Muscle of arm (tissue), 12 donors: Measurements from ENCODE around the gene KRTAP5-6. TPM values are rescaled to one million over a fixed set of nuclear protein-coding genes. Genes with fewer than 3 reads are reported as not detected.

Experiments used
- DNase-seq: peaks from one replicate; pipeline ENCODE4 v3.0.0-alpha.2; 2013
- polyA plus RNA-seq, 12 donors: library from polyadenylated mRNA; unstranded; fragments of 120-200 nt; gene quantifications; one replicate each; pipeline ENCODE4 v1.2.1, GENCODE V29; 2013; ENCODE audit not compliant: insufficient read length in 12 of 12

KRTAP5-6 gene
- polyA plus RNA-seq, 12 donors: 0.36 to 0.82 (median 0.46) TPM; not detected in 6

- no peak for DNase-seq
Observed at GRCh38 chr11:1732418-1733008, 35.5 kb downstream of the KRTAP5-6 start.

GRCh38 chr11:1733009-1733715 is 36.2 kb downstream of the KRTAP5-6 start:
- DNase-seq: no peak

- DNase-seq: no peak
Observed at GRCh38 chr11:1733716-1734640, 37.0 kb downstream of the KRTAP5-6 start.

GRCh38 chr11:1734641-1735081 is 37.7 kb downstream of the KRTAP5-6 start:
- no peak for DNase-seq

GRCh38 chr11:1735271-1735670 is 38.3 kb downstream of the KRTAP5-6 start:
- no peak for DNase-seq

- DNase-seq: no peak
Observed at GRCh38 chr11:1736447-1736992, 39.5 kb downstream of the KRTAP5-6 start.

- DNase-seq: no peak
Observed at GRCh38 chr11:1737080-1737757, 40.2 kb downstream of the KRTAP5-6 start.

- DNase-seq: no peak
Observed at GRCh38 chr11:1738380-1738779, 41.4 kb downstream of the KRTAP5-6 start.

- DNase-seq: no peak
Observed at GRCh38 chr11:1739576-1739975, 42.6 kb downstream of the KRTAP5-6 start.

- DNase-seq: no peak
Observed at GRCh38 chr11:1740786-1741530, 44.0 kb downstream of the KRTAP5-6 start.

- DNase-seq: no peak
Observed at GRCh38 chr11:1741741-1742140, 44.7 kb downstream of the KRTAP5-6 start.

GRCh38 chr11:1742371-1742770 is 45.4 kb downstream of the KRTAP5-6 start:
- no peak for DNase-seq

- DNase-seq: no peak
Observed at GRCh38 chr11:1742869-1743584, 46.0 kb downstream of the KRTAP5-6 start.

GRCh38 chr11:1743585-1744136 is 46.7 kb downstream of the KRTAP5-6 start:
- no peak for DNase-seq

- DNase-seq: no peak
Observed at GRCh38 chr11:1744137-1744886, 47.3 kb downstream of the KRTAP5-6 start.

- DNase-seq: no peak
Observed at GRCh38 chr11:1744891-1745700, 48.1 kb downstream of the KRTAP5-6 start.

- DNase-seq: no peak
Observed at GRCh38 chr11:1745701-1746320, 48.8 kb downstream of the KRTAP5-6 start.

- no peak for DNase-seq
Observed at GRCh38 chr11:1746511-1746931, 49.5 kb downstream of the KRTAP5-6 start.
